Measurements from ENCODE around the gene DESI2.
"Not testable (repeated sequence)": the region's sequence is repeated elsewhere in the genome, so short reads cannot be mapped to it uniquely, and the experiment has no call there.

The DESI2 gene

DNA sequence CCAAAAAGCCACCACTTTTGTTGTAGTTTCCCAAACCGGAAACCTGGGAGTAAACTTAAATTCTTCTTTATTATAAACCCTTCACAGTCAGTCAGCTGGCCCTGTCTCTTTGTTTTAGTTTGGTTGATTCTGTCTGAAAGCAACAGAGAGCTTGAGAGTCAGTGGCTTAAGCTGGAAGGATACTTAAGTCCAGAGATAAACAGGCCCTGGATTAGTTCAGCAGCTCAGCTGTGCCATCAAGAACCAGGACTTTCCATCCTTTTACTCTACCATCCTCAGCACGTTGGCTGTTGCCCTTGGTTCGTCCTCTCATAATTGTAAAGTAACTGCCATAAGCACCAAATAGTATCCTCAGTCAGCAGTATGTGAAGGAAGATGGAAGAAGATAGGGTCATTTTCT is 4.5 kb downstream of the DESI2 start:
- H3K4me2 ChIP-seq (ENCODE audit: low read depth, low read length) = no peak overlapping the region
- no peak overlapping the region for H3K9ac ChIP-seq (ENCODE audit: low read length)
- no peaks in the 10 kb centered on the region for H3K9me3 ChIP-seq (replicated peaks; ENCODE audit: insufficient read depth, low read length)
- H3F3A ChIP-seq (ENCODE audit: insufficient read depth, low read length) = no peaks in the 10 kb centered on the region
- H4K20me1 ChIP-seq (ENCODE audit: insufficient read depth, low read length) = no peaks in the 10 kb centered on the region
- no peaks in the 10 kb centered on the region for H3K27me3 ChIP-seq (replicated peaks; ENCODE audit: insufficient read depth, low read length)
- no peaks in the 10 kb centered on the region; the same call in 1 of the 2 replicates for H3K36me3 ChIP-seq (replicated peaks; ENCODE audit: insufficient read depth, low read length)
- DNase-seq = no peak
- TF ChIP-seq EZH2phosphoT487 (IDR thresholded peaks at IDR 0.05; ENCODE audit: low read length) (no peak), EZH2 (optimal IDR thresholded peaks at IDR 0.05; ENCODE audit: low read depth, low read length) (no peak)
- TF ChIP-seq, protein P1, sequence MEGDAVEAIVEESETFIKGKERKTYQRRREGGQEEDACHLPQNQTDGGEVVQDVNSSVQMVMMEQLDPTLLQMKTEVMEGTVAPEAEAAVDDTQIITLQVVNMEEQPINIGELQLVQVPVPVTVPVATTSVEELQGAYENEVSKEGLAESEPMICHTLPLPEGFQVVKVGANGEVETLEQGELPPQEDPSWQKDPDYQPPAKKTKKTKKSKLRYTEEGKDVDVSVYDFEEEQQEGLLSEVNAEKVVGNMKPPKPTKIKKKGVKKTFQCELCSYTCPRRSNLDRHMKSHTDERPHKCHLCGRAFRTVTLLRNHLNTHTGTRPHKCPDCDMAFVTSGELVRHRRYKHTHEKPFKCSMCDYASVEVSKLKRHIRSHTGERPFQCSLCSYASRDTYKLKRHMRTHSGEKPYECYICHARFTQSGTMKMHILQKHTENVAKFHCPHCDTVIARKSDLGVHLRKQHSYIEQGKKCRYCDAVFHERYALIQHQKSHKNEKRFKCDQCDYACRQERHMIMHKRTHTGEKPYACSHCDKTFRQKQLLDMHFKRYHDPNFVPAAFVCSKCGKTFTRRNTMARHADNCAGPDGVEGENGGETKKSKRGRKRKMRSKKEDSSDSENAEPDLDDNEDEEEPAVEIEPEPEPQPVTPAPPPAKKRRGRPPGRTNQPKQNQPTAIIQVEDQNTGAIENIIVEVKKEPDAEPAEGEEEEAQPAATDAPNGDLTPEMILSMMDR (IDR thresholded peaks at IDR 0.05; ENCODE audit: low read length) = no peak
- no peak overlapping the region for H3K4me3 ChIP-seq (ENCODE audit: low read length)
- H3K79me2 ChIP-seq (ENCODE audit: low read length) = peaks cover 84% of the 10 kb centered on the region
- no peaks in the 10 kb centered on the region for H3K9me2 ChIP-seq (replicated peaks; ENCODE audit: insufficient read depth, low read length)
- no peak overlapping the region for H3K27ac ChIP-seq (ENCODE audit: low read length)
- H2AFZ ChIP-seq (ENCODE audit: low read length) = no peak overlapping the region
- peaks cover 19% of the 10 kb centered on the region for H3K4me1 ChIP-seq (ENCODE audit: low read length)

- H3K9me2 ChIP-seq (replicated peaks; ENCODE audit: insufficient read depth, low read length) = no peaks in the 10 kb centered on the region
- no peak for TF ChIP-seq EZH2 (optimal IDR thresholded peaks at IDR 0.05; ENCODE audit: low read depth, low read length)
- TF ChIP-seq, protein P1 (IDR thresholded peaks at IDR 0.05; ENCODE audit: low read length) = no peak
- TF ChIP-seq EZH2phosphoT487 (IDR thresholded peaks at IDR 0.05; ENCODE audit: low read length) = no peak
- H3K9ac ChIP-seq (ENCODE audit: low read length) = no peak overlapping the region
- no peak overlapping the region for H3K4me2 ChIP-seq (ENCODE audit: low read depth, low read length)
- H3K4me1 ChIP-seq (ENCODE audit: low read length) = peaks cover 19% of the 10 kb centered on the region
- no peaks in the 10 kb centered on the region; the same call in 1 of the 2 replicates for H3K36me3 ChIP-seq (replicated peaks; ENCODE audit: insufficient read depth, low read length)
- H3K4me3 ChIP-seq (ENCODE audit: low read length) = no peak overlapping the region
- no peaks in the 10 kb centered on the region for H3K27me3 ChIP-seq (replicated peaks; ENCODE audit: insufficient read depth, low read length)
- H3K79me2 ChIP-seq (ENCODE audit: low read length) = peaks cover 90% of the 10 kb centered on the region
- no peaks in the 10 kb centered on the region for H3F3A ChIP-seq (ENCODE audit: insufficient read depth, low read length)
- H3K27ac ChIP-seq (ENCODE audit: low read length) = no peak overlapping the region
- H2AFZ ChIP-seq (ENCODE audit: low read length) = no peak overlapping the region
- DNase-seq = no peak
- H3K9me3 ChIP-seq (replicated peaks; ENCODE audit: insufficient read depth, low read length) = no peaks in the 10 kb centered on the region
- H4K20me1 ChIP-seq (ENCODE audit: insufficient read depth, low read length) = no peaks in the 10 kb centered on the region
Observed at GRCh38 chr1:244659694-244660093, 6.8 kb downstream of the DESI2 start.

GRCh38 chr1:244660595-244660994 is 7.7 kb downstream of the DESI2 start:
- no peak overlapping the region for H3K4me2 ChIP-seq (ENCODE audit: low read depth, low read length)
- no peak overlapping the region for H3K9ac ChIP-seq (ENCODE audit: low read length)
- H4K20me1 ChIP-seq (ENCODE audit: insufficient read depth, low read length) = no peaks in the 10 kb centered on the region
- no peaks in the 10 kb centered on the region for H3F3A ChIP-seq (ENCODE audit: insufficient read depth, low read length)
- H3K9me2 ChIP-seq (replicated peaks; ENCODE audit: insufficient read depth, low read length) = no peaks in the 10 kb centered on the region
- H3K9me3 ChIP-seq (replicated peaks; ENCODE audit: insufficient read depth, low read length) = no peaks in the 10 kb centered on the region
- H3K27ac ChIP-seq (ENCODE audit: low read length) = no peak overlapping the region
- TF ChIP-seq, protein P1 (IDR thresholded peaks at IDR 0.05; ENCODE audit: low read length) = no peak
- TF ChIP-seq EZH2 (optimal IDR thresholded peaks at IDR 0.05; ENCODE audit: low read depth, low read length) = no peak
- TF ChIP-seq EZH2phosphoT487 (IDR thresholded peaks at IDR 0.05; ENCODE audit: low read length) = no peak
- H3K79me2 ChIP-seq (ENCODE audit: low read length) = peaks cover 90% of the 10 kb centered on the region
- H3K4me1 ChIP-seq (ENCODE audit: low read length) = peaks cover 10% of the 10 kb centered on the region
- no peak for DNase-seq
- no peaks in the 10 kb centered on the region; the same call in 1 of the 2 replicates for H3K36me3 ChIP-seq (replicated peaks; ENCODE audit: insufficient read depth, low read length)
- no peak overlapping the region for H3K4me3 ChIP-seq (ENCODE audit: low read length)
- H2AFZ ChIP-seq (ENCODE audit: low read length) = no peak overlapping the region
- H3K27me3 ChIP-seq (replicated peaks; ENCODE audit: insufficient read depth, low read length) = no peaks in the 10 kb centered on the region

DNA sequence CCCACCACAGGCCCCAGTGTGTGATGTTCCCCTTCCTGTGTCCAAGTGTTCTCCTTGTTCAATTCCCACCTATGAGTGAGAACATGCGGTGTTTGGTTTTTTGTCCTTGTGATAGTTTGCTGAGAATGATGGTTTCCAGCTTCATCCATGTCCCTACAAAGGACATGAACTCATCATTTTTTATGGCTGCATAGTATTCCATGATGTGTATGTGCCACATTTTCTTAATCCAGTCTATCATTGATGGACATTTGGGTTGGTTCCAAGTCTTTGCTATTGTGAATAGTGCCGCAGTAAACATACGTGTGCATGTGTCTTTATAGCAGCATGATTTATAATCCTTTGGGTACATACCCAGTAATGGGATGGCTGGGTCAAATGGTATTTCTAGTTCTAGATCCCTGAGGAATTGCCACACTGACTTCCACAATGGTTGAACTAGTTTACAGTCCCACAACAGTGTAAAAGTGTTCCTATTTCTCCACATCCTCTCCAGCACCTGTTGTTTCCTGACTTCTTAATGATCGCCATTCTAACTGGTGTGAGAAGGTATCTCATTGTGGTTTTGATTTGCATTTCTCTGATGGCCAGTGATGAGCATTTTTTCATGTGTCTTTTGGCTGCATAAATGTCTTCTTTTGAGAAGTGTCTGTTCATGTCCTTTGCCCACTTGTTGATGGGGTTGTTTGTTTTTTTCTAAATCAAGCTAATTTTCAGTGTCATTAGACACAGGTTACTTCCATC is 8.8 kb downstream of the DESI2 start:
- not testable (repeated sequence) for H4K20me1 ChIP-seq (ENCODE audit: insufficient read depth, low read length); H3K27me3 ChIP-seq (replicated peaks; ENCODE audit: insufficient read depth, low read length); H3K4me1 ChIP-seq (ENCODE audit: low read length); H2AFZ ChIP-seq (ENCODE audit: low read length); H3K9me2 ChIP-seq (replicated peaks; ENCODE audit: insufficient read depth, low read length); H3K9me3 ChIP-seq (replicated peaks; ENCODE audit: insufficient read depth, low read length); H3F3A ChIP-seq (ENCODE audit: insufficient read depth, low read length); DNase-seq; H3K27ac ChIP-seq (ENCODE audit: low read length); H3K4me3 ChIP-seq (ENCODE audit: low read length); H3K36me3 ChIP-seq (replicated peaks; ENCODE audit: insufficient read depth, low read length); H3K9ac ChIP-seq (ENCODE audit: low read length)
- Histone ChIP-seq H3K79me2 (ENCODE audit: low read length) (peaks cover 90% of the 10 kb centered on the region), H3K4me2 (ENCODE audit: low read depth, low read length) (peak overlapping the region; percentile 30; the same call in 1 of the 2 replicates)
